Adipocyte (in vitro differentiated cells): Measurements from ENCODE around the gene ARVCF.
A peak's percentile ranks its signal among the peaks of the same experiment; 100 is the strongest.

Experiments used
- DNase-seq: peaks from one replicate; pipeline ENCODE4 v3.0.0-alpha.2; 2015; ENCODE audit warnings: low read depth
- H3K27me3 ChIP-seq: replicated peaks from 2 replicates; pipeline ENCODE4 v1.7.0; 2013; ENCODE audit warnings: mild to moderate bottlenecking, low read length, moderate library complexity; ENCODE audit not compliant: control insufficient read depth, insufficient read depth
- H3K36me3 ChIP-seq: 2 replicates; pipeline ENCODE4 v1.7.0; 2013; ENCODE audit warnings: low read length, mild to moderate bottlenecking, moderate library complexity; ENCODE audit not compliant: control insufficient read depth, insufficient read depth, severe bottlenecking
- H3K4me1 ChIP-seq: 2 replicates; pipeline ENCODE4 v1.7.0; 2013; ENCODE audit warnings: mild to moderate bottlenecking, low read length, moderate library complexity; ENCODE audit not compliant: control insufficient read depth, insufficient read depth
- H3K4me3 ChIP-seq: 2 replicates; pipeline ENCODE4 v1.7.0; 2013; ENCODE audit warnings: mild to moderate bottlenecking, low read length, moderate library complexity
- H3K9ac ChIP-seq: 2 replicates; pipeline ENCODE4 v1.7.0; 2013; ENCODE audit warnings: mild to moderate bottlenecking, low read length, moderate library complexity
- H3K9me3 ChIP-seq: 2 replicates; pipeline ENCODE4 v1.7.0; 2013; ENCODE audit warnings: mild to moderate bottlenecking, low read length, moderate library complexity; ENCODE audit not compliant: control insufficient read depth

ARVCF gene, protein sequence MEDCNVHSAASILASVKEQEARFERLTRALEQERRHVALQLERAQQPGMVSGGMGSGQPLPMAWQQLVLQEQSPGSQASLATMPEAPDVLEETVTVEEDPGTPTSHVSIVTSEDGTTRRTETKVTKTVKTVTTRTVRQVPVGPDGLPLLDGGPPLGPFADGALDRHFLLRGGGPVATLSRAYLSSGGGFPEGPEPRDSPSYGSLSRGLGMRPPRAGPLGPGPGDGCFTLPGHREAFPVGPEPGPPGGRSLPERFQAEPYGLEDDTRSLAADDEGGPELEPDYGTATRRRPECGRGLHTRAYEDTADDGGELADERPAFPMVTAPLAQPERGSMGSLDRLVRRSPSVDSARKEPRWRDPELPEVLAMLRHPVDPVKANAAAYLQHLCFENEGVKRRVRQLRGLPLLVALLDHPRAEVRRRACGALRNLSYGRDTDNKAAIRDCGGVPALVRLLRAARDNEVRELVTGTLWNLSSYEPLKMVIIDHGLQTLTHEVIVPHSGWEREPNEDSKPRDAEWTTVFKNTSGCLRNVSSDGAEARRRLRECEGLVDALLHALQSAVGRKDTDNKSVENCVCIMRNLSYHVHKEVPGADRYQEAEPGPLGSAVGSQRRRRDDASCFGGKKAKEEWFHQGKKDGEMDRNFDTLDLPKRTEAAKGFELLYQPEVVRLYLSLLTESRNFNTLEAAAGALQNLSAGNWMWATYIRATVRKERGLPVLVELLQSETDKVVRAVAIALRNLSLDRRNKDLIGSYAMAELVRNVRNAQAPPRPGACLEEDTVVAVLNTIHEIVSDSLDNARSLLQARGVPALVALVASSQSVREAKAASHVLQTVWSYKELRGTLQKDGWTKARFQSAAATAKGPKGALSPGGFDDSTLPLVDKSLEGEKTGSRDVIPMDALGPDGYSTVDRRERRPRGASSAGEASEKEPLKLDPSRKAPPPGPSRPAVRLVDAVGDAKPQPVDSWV

DNA sequence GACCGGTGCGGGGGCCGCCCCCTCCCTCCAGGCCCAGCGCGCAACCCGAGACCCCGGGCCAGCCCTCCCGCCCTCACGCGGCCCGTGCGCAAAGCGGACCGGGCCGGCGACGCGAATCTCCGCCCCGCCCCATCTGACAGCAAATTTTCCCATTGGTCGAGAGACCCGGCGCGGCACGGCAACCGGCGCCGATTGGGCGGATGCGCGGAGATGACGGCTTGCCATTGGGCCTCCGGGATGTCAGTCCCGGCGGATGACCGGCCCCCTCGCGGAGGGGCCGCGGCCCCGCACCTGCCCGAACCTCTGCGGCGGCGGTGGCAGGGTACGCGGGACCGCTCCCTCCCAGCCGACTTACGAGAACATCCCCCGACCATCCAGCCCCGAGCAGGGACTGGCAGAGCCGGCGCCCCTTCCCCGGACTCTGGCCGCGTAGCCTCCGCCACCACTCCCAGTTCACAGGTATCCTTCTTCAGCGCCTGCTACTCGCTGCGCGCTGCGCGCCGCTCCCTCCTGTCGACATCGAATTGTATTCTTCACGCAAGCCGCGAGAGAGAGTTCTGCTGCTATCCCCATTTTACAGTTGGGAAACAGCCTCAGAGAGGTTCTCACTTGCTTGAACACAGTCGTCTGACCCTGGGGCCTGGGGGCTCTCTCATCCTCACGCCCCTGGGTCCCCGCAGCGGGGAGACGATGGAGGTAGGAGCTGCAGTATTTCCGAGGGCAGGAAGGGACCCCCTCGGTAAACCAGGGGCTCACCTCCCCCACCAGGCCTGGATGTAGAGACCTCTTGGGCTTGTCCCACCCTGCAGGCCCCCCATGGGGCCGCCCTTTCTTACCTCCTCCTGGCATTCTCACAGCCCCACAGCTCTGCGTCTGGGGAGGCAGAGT is at the start of gene ARVCF:
Gene ARVCF, minus strand, starts transcription at position 90 of the 888 bp plus-strand sequence. CDS start 26,029 bp downstream, outside the sequence.
- peak; percentile 96 for DNase-seq
- Histone ChIP-seq H3K4me1 (peaks cover 9% of the 10 kb centered on the region), H3K4me3 (peak within 1 kb of the TSS; percentile 83), H3K9me3 (no peaks in the 10 kb centered on the region), H3K9ac (peak within 1 kb of the TSS; percentile 29), H3K27me3 (peaks cover 19% of the 10 kb centered on the region), H3K36me3 (no peaks in the 10 kb centered on the region)

DNA sequence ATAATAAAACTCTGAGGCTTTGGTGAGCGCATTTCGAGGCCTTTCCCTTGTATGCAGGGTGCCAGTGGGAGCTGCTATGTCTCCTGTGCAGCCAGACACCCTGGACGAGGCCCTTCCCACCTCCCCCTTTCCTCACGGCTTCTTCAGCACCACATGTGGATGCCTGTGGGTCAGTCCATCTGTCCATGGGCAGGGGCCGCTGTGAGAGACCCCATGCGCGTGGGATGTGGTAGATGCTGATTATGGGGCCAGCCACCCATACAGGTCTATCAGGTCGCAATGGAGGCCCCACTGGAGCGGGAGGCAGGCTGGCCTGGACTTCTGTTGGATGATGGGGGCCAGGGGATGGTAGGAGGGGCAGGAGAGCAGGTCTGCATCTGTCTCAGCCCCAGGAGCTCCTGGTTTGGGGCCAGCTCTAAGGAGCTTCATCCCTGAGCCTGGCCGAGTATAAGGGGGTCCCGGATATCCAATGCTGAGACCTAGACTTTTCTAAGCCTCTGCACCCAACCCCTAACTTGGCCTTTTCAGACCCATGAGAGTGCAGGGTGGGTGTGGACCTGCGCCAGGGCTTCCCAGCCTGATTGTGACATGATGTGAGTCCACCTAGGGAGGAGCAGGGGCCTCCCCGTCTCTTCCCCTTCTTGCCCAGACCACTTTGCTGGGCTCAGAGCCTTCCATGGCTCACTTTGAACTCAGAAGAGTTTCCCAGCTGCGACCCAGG is 49.4 kb upstream of the ARVCF start:
- DNase-seq, result no peak
- no peaks in the 10 kb centered on the region for H3K9me3 ChIP-seq
- no peaks in the 10 kb centered on the region for H3K4me1 ChIP-seq
- H3K27me3 ChIP-seq, result no peaks in the 10 kb centered on the region
- no peak overlapping the region for H3K9ac ChIP-seq
- peaks cover 36% of the 10 kb centered on the region for H3K36me3 ChIP-seq
- H3K4me3 ChIP-seq, result no peak overlapping the region

DNA sequence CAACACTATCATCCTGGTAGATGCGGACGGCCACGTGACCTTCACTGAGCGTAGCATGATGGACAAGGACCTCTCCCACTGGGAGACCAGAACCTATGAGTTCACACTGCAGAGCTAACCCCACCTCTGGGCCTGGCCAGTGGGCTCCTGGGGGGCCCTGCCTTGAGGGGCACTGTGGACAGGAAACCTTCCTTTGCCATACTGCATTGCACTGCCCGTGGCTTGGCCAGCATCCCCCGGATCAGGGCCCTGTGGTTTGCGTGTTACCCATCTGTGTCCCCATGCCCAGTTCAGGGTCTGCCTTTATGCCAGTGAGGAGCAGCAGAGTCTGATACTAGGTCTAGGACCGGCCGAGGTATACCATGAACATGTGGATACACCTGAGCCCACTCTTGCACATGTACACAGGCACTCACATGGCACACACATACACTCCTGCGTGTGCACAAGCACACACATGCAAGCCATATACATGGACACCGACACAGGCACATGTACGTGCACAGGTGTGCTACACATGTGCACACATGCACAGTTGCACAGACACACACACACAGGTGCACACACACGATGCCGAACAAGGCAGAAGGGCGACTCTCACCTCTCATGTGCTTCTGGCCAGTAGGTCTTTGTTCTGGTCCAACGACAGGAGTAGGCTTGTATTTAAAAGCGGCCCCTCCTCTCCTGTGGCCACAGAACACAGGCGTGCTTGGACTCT is 48.1 kb upstream of the ARVCF start:
- peaks cover 44% of the 10 kb centered on the region for H3K36me3 ChIP-seq
- DNase-seq, result no peak
- H3K27me3 ChIP-seq, result no peaks in the 10 kb centered on the region
- H3K9ac ChIP-seq, result no peak overlapping the region
- H3K4me3 ChIP-seq, result no peak overlapping the region
- no peaks in the 10 kb centered on the region for H3K9me3 ChIP-seq
- H3K4me1 ChIP-seq, result no peaks in the 10 kb centered on the region

DNA sequence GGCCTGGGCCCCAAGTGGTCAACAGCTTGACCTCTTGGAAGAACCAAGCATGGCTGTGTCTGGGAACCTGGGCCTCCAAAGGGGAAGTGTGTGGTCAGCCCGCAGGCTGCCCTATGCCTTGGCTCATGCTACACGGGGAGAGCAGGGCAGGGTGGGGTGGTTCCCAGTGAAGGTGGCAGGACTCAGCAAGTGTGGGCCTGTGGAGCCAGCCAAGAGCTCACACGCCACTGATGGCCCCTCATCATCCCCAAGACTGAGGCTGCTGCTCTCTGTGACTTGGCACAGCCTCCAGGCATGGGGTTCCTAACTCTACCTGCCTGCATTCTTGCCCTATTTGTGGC is 47.5 kb upstream of the ARVCF start:
- Histone ChIP-seq H3K4me1 (no peaks in the 10 kb centered on the region), H3K27me3 (no peaks in the 10 kb centered on the region), H3K9me3 (no peaks in the 10 kb centered on the region), H3K36me3 (peaks cover 48% of the 10 kb centered on the region), H3K9ac (no peak overlapping the region), H3K4me3 (no peak overlapping the region)
- DNase-seq, result no peak

DNA sequence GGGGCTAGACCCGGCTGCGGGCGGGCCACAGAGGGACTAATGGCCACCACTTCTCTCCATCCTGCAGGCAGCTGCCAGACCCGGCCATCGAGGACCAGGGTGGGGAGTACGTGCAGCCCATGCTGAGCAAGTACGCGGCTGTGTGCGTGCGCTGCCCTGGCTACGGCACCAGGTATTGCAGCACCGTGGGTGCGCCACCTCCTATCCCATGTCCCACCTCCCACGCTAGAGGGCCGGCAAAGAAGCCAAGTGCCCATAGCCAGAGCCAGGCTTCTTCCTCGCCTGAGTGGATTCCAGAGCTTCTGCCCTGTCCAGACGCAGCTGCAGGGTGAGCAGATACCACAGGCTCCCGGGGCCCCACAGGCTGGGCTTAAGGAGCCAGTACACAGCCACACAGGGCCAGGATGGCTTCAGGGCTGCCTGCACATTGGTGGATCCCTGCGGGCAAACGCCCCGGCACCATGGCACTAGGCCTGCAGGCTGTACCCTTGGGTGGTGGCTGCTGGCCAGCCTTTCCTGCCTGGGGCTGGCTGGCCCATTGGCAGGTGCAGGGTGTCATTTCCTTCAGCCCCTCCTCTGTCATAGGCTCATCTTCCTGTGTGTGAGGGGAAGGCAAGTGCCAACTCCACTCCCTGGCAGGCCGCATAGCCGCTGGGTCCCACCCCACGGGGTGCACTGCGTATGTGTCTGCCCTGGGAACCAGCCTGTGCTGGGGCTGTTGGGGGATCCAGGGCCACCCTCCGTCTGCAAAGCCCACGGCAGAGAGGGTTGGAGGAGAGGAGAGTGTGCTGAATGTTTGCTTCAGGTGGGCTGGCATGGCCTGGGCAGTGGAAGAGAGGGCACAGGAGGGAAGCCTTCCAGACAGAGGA is 46.9 kb upstream of the ARVCF start:
- Histone ChIP-seq H3K4me3 (no peak overlapping the region), H3K4me1 (no peaks in the 10 kb centered on the region), H3K9me3 (no peaks in the 10 kb centered on the region), H3K36me3 (peaks cover 54% of the 10 kb centered on the region), H3K9ac (no peak overlapping the region), H3K27me3 (no peaks in the 10 kb centered on the region)
- DNase-seq, result no peak

DNA sequence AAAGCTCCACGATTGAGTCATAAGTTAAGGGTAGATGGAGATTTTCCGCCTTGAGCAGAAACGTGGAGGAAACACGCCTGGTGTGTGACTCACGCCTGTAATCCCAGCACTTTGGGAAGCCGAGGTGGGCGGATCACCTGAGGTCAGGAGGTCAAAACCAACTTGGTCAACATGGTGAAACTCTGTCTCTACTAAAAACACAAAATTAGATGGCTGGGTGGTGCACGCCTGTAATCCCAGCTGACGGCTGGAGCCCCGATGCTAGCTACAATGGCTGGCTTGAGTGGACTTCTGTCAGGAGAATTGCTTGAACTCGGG is 46.1 kb upstream of the ARVCF start:
- Histone ChIP-seq H3K9me3 (no peaks in the 10 kb centered on the region), H3K9ac (no peak overlapping the region), H3K27me3 (no peaks in the 10 kb centered on the region), H3K4me3 (no peak overlapping the region), H3K4me1 (no peaks in the 10 kb centered on the region), H3K36me3 (peaks cover 62% of the 10 kb centered on the region)
- no peak for DNase-seq

DNA sequence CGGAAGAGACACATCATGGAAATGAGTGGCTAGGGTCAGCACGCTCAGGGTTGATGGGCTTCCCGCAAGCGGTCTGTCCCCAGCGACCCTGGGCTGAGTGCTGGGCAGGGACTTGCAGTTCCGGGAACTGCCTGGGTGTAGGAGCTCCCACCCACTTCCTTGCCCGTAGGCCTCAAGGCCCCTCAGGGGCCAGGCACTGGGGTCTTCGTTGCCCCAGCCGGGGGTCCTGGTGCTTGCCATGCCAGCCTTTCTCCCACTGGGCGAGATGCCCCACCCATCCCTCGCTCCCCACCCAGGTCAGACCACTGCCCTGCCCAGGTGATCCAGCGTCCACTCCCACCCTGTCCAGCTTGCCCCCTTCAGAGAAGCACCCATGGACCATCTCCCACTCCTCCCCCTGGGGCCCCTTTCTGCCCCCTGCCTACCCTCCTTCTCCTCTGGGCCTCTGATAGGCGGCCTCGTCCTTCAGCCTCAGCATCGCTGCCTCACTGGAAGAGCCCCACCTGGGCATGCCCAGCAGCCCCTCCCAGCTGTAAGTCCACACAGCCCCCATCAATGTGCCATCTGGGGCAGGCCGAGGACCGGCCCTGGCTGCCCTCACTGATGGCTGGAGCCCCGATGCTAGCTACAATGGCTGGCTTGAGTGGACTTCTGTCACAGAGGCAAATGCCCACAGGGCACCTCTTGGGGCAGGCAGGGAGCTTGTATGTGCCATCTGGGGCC is 45.6 kb upstream of the ARVCF start:
- no peak for DNase-seq
- H3K9me3 ChIP-seq, result no peaks in the 10 kb centered on the region
- no peak overlapping the region for H3K4me3 ChIP-seq
- H3K36me3 ChIP-seq, result peaks cover 66% of the 10 kb centered on the region
- no peaks in the 10 kb centered on the region for H3K4me1 ChIP-seq
- H3K27me3 ChIP-seq, result no peaks in the 10 kb centered on the region
- no peak overlapping the region for H3K9ac ChIP-seq

DNA sequence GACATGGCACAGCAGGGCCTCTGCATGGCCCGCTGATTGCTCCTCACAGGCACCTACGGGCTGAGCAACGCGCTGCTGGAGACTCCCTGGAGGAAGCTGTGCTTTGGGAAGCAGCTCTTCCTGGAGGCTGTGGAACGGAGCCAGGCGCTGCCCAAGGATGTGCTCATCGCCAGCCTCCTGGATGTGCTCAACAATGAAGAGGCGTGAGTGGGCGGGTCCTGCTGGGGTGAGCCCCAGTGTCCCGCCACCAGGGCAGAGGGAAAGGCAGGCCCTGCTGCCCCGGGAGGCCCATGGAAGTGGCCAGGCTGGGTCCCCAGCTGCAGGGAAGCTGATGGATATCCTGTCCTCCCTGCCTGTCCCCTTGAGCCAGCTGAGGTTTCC is 44.8 kb upstream of the ARVCF start:
- Histone ChIP-seq H3K36me3 (peaks cover 74% of the 10 kb centered on the region), H3K4me3 (no peak overlapping the region), H3K27me3 (no peaks in the 10 kb centered on the region), H3K9me3 (no peaks in the 10 kb centered on the region), H3K4me1 (no peaks in the 10 kb centered on the region), H3K9ac (no peak overlapping the region)
- no peak for DNase-seq

DNA sequence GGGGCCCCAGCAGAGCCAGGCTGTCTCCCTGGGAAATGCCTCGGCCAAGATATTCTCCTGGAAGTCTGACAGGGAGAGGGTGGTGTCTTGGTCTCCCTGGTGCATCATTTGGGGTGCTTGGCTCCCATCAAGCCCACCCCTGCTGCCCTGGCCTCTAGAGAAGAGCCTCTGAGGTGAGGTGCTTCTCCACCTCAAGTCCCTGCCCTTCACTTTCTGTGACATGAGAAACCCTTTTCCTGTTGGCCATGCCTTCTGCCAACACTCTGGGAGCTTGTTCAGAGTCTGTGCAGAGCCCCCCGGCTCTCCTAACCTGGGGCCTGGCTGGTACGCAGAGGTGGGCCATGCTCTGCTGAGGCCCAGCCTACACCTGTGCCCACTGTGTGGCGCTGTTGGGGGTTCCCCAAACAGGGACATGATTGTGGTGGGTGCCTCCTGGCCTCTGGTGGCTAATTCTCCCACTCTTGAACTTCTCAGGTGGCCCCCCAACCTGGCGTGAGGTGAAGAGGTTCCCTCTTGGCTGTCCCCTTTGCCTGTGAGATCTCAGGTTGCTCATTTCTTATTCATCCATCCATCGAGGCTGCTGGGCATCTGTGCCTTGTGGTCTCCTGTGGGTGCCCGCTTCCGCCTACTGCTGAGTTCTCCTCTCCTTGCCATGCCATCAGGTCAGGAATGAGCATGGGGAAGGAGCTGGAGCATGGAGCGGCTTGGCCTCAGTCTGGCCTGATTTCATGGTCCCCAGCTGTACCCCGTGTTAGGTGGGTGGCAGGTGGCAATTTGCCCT is 44.3 kb upstream of the ARVCF start:
- no peak overlapping the region for H3K9ac ChIP-seq
- DNase-seq, result no peak
- H3K9me3 ChIP-seq, result no peaks in the 10 kb centered on the region
- H3K27me3 ChIP-seq, result no peaks in the 10 kb centered on the region
- H3K36me3 ChIP-seq, result peaks cover 79% of the 10 kb centered on the region
- H3K4me1 ChIP-seq, result no peaks in the 10 kb centered on the region
- no peak overlapping the region for H3K4me3 ChIP-seq
